OCI-LY3 (cell line): ENCODE measurements around the gene TBX1.

Experiments
- H2AFZ ChIP-seq: fragments of 200-600, 300-600 bp; shearing (Covaris generic); 2 replicates; pipeline ENCODE4 v1.6.0; 2014; ENCODE audit warnings: antibody characterized with exemption, low read depth, low read length
- H3K27ac ChIP-seq: fragments of 200-600, 300-600 bp; sonication (generic); 2 replicates; pipeline ENCODE4 v1.5.1; 2014; ENCODE audit warnings: mild to moderate bottlenecking, low read length, moderate library complexity, mixed read lengths
- H3K27me3 ChIP-seq: fragments of 200-600, 300-600 bp; sonication (generic); 2 replicates; pipeline ENCODE4 v1.6.1; 2014; ENCODE audit warnings: low read depth, low read length, mixed read lengths
- H3K36me3 ChIP-seq: fragments of 200-600, 300-600 bp; sonication (generic); replicated peaks from 2 replicates; pipeline ENCODE3; 2014; ENCODE audit warnings: low read depth, low read length, mixed read lengths
- H3K4me1 ChIP-seq: fragments of 300-600, 200-600 bp; sonication (generic); 2 replicates; pipeline ENCODE4 v1.6.1; 2014; ENCODE audit warnings: low read length, mixed read lengths
- H3K4me2 ChIP-seq: fragments of 200-600, 300-600 bp; sonication (generic); 2 replicates; pipeline ENCODE4 v1.6.1; 2014; ENCODE audit warnings: low read length, mixed read lengths
- H3K4me3 ChIP-seq: fragments of 300-600, 200-600 bp; sonication (generic); 2 replicates; pipeline ENCODE4 v1.5.1; 2014; ENCODE audit warnings: antibody characterized with exemption, mild to moderate bottlenecking, low read length, moderate library complexity
- H3K79me2 ChIP-seq: fragments of 300-600, 200-600 bp; shearing (Covaris generic); 2 replicates; pipeline ENCODE4 v1.6.1; 2014; ENCODE audit warnings: mild to moderate bottlenecking, low read length, mixed read lengths
- H3K9ac ChIP-seq: fragments of 300-600, 200-600 bp; shearing (Covaris generic); 2 replicates; pipeline ENCODE4 v1.6.0; 2014; ENCODE audit warnings: mild to moderate bottlenecking, low read length, moderate library complexity
- H3K9me3 ChIP-seq: fragments of 200-600, 300-600 bp; shearing (Covaris generic); 2 replicates; pipeline ENCODE4 v1.6.1; 2014; ENCODE audit warnings: low read length, mixed read lengths; ENCODE audit not compliant: insufficient read depth
- H4K20me1 ChIP-seq: fragments of 200-600, 300-600 bp; sonication (generic); 2 replicates; pipeline ENCODE4 v1.6.1; 2016; ENCODE audit warnings: low read length, mixed read lengths; ENCODE audit not compliant: insufficient read depth
- EZH2phosphoT487 ChIP-seq: fragments of 200-600 bp; shearing (Covaris generic); IDR thresholded peaks from 2 replicates; pipeline ENCODE4 v1.6.1; 2018; ENCODE audit warnings: antibody characterized with exemption, mixed run types, low read depth
- TF ChIP-seq, protein P1 (sequence below): fragments of 200-600, 300-600 bp; sonication (generic); IDR thresholded peaks from 2 replicates; pipeline ENCODE4 v1.5.1; 2014; ENCODE audit warnings: antibody characterized with exemption, low read length, low read depth

The TBX1 gene

DNA sequence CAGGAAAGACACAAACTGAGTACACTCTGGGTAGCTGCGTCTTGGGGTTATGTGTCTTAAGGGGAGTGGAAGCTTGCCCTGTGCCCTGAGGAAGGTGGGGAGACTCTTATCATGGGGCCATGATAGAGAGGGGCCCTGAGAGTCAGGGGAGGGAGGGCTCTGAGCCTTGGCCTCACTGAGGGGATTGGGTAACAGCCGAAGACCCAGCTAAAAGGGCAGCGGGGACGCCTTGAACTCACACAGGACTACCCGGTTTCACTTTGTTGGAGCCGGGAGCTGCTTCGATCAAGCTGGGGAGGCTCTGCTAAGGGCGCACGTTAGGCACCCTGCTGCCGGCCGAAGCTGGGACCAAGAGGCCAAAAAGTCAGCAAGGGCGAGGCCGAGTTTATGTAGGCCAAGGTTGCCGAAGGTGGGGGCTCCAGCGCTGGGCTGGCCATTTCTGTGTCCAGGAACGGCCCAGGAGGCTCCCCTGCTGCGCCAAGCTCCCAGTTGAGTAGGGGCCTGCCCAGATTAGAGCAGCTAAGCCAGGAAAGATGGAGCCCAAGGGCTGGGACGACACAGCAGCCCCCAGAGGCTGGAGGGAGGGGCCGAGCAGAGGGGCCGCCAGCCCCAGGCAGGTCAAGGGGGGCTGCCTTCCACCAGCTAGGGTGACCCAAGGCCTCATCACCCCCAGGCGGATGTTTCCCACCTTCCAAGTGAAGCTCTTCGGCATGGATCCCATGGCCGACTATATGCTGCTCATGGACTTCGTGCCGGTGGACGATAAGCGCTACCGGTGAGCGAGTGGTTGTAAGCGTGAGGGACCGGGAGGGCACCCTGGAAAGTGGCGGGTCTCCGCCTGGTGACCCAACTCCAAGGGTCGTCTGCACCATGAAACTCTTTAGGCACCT is 2.2 kb downstream of the TBX1 start:
- TF ChIP-seq EZH2phosphoT487, result no peak
- TF ChIP-seq, protein P1, sequence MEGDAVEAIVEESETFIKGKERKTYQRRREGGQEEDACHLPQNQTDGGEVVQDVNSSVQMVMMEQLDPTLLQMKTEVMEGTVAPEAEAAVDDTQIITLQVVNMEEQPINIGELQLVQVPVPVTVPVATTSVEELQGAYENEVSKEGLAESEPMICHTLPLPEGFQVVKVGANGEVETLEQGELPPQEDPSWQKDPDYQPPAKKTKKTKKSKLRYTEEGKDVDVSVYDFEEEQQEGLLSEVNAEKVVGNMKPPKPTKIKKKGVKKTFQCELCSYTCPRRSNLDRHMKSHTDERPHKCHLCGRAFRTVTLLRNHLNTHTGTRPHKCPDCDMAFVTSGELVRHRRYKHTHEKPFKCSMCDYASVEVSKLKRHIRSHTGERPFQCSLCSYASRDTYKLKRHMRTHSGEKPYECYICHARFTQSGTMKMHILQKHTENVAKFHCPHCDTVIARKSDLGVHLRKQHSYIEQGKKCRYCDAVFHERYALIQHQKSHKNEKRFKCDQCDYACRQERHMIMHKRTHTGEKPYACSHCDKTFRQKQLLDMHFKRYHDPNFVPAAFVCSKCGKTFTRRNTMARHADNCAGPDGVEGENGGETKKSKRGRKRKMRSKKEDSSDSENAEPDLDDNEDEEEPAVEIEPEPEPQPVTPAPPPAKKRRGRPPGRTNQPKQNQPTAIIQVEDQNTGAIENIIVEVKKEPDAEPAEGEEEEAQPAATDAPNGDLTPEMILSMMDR, result no peak
- Histone ChIP-seq H3K4me3 (no peak overlapping the region), H4K20me1 (no peaks in the 10 kb centered on the region), H3K9me3 (no peaks in the 10 kb centered on the region), H3K9ac (no peak overlapping the region), H3K79me2 (no peaks in the 10 kb centered on the region), H3K27ac (no peak overlapping the region), H3K4me1 (no peaks in the 10 kb centered on the region), H3K36me3 (no peaks in the 10 kb centered on the region), H3K27me3 (no peaks in the 10 kb centered on the region), H2AFZ (no peak overlapping the region), H3K4me2 (no peak overlapping the region)

DNA sequence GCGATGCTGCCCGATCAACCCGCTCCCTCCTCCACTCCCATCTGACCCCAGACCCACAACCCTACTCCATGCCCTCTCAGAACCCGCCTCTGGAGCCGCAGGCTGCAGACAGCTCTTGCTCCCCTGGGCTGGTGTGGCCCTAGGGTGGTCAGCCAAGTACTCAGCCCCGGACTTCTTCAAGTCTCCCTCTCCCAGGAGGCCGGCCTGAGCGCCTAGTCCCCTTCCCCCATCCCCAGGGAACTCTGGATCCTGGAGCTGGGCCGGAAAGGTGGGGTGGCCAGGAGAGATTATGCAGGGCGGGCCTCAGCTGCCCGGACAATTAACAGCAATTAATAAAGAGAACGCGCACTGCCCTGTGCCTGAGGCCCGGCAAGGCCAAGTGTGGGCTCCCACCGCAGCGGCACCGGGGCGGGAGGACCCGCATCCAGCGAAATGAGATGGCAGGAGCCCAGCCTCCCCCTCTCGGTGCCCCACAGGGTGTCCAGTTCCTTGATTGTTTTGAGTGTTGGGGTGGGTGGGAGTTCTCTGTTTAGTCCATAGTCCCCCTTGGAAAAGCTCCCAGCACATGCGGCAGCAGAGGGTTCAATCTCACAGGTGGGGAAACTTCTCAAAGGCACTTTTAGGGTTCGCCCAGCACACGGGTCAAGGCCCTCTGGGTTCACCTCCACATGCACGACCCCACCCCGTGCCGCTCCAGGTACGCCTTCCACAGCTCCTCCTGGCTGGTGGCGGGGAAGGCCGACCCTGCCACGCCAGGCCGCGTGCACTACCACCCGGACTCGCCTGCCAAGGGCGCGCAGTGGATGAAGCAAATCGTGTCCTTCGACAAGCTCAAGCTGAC is 3.1 kb downstream of the TBX1 start:
- Histone ChIP-seq H3K9me3 (no peaks in the 10 kb centered on the region), H3K9ac (no peak overlapping the region), H3K36me3 (no peaks in the 10 kb centered on the region), H3K27me3 (no peaks in the 10 kb centered on the region), H3K79me2 (no peaks in the 10 kb centered on the region), H3K4me2 (no peak overlapping the region), H4K20me1 (no peaks in the 10 kb centered on the region), H3K4me1 (no peaks in the 10 kb centered on the region), H3K4me3 (no peak overlapping the region), H2AFZ (no peak overlapping the region), H3K27ac (no peak overlapping the region)
- TF ChIP-seq, protein P1, result no peak
- no peak for TF ChIP-seq EZH2phosphoT487

DNA sequence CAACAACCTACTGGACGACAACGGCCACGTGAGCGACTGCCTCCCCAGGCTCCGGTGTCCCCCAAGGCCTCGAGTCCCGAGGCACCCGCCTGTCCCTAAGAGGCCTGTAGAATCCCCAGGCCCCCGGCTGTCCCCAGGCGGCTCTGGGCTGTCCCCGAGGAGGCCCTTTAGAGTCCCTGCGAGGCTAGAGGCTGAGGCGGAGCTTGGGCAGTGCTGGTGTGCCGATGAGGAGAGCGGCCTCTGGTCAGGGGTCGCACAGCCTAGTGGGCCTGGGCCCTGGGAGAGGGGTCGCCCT is 3.7 kb downstream of the TBX1 start:
- no peak overlapping the region for H3K4me3 ChIP-seq
- H2AFZ ChIP-seq, result no peak overlapping the region
- H3K4me2 ChIP-seq, result no peak overlapping the region
- no peaks in the 10 kb centered on the region for H3K27me3 ChIP-seq
- H3K9ac ChIP-seq, result no peak overlapping the region
- no peaks in the 10 kb centered on the region for H3K4me1 ChIP-seq
- H4K20me1 ChIP-seq, result no peaks in the 10 kb centered on the region
- H3K27ac ChIP-seq, result no peak overlapping the region
- H3K79me2 ChIP-seq, result no peaks in the 10 kb centered on the region
- no peaks in the 10 kb centered on the region for H3K36me3 ChIP-seq
- TF ChIP-seq, protein P1, result no peak
- TF ChIP-seq EZH2phosphoT487, result no peak
- H3K9me3 ChIP-seq, result no peaks in the 10 kb centered on the region
